SK-N-MC (cell line): ENCODE data around the gene FAT2.
"Not testable (repeated sequence)": the region's sequence is repeated elsewhere in the genome, so short reads cannot be mapped to it uniquely, and the experiment has no call there.

ENCODE experiments used
- DNase-seq: peaks from one replicate; pipeline ENCODE4 v3.0.0-alpha.2; 2011; ENCODE audit warnings: low read depth, low spot score
- H3K27ac ChIP-seq: fragments of 200-600 bp; sonication (generic); 2 replicates; pipeline ENCODE4 v1.5.1; 2016; ENCODE audit warnings: mixed run types
- H3K36me3 ChIP-seq: fragments of 200-600 bp; sonication (generic); 2 replicates; pipeline ENCODE4 v1.6.1; 2017; ENCODE audit warnings: antibody characterized with exemption, low read length, mixed read lengths; ENCODE audit not compliant: insufficient read depth
- H3K4me3 ChIP-seq: fragments of 200-600 bp; sonication (generic); 2 replicates; pipeline ENCODE4 v1.5.1; 2016
- H3K9ac ChIP-seq: fragments of 200-600 bp; sonication (generic); 2 replicates; pipeline ENCODE4 v1.8.0; 2017; ENCODE audit warnings: mixed run types, mixed read lengths; ENCODE audit not compliant: insufficient read length
- H3K9me3 ChIP-seq: fragments of 200-600 bp; sonication (generic); 2 replicates; pipeline ENCODE4 v1.6.1; 2017; ENCODE audit warnings: low read depth, mild to moderate bottlenecking, antibody characterized with exemption, low read length, moderate library complexity, mixed read lengths
- EZH2 ChIP-seq: fragments of 200-600 bp; sonication (generic); IDR thresholded peaks from one replicate; pipeline ENCODE4 v1.6.1; 2017; ENCODE audit warnings: antibody characterized with exemption
- FOXP2 ChIP-seq: optimal IDR thresholded peaks from 2 replicates; pipeline ENCODE3; 2011; ENCODE audit warnings: mild to moderate bottlenecking, moderate library complexity; ENCODE audit not compliant: insufficient read depth; ENCODE audit errors: extremely low read length, control extremely low read depth
- POLR2AphosphoS5 ChIP-seq: IDR thresholded peaks from 2 replicates; pipeline ENCODE4 v1.6.1; 2012; ENCODE audit warnings: mild to moderate bottlenecking, low read depth, low read length, borderline replicate concordance

The FAT2 gene

GRCh38 chr5:151580858-151581257 is 10.3 kb downstream of the FAT2 start:
- Histone ChIP-seq H3K9me3 (no peaks in the 10 kb centered on the region), H3K4me3 (no peak overlapping the region), H3K36me3 (no peaks in the 10 kb centered on the region), H3K9ac (no peak overlapping the region), H3K27ac (no peak overlapping the region)
- TF ChIP-seq FOXP2 (no peak), POLR2AphosphoS5 (no peak), EZH2 (no peak)
- DNase-seq: no peak

DNA sequence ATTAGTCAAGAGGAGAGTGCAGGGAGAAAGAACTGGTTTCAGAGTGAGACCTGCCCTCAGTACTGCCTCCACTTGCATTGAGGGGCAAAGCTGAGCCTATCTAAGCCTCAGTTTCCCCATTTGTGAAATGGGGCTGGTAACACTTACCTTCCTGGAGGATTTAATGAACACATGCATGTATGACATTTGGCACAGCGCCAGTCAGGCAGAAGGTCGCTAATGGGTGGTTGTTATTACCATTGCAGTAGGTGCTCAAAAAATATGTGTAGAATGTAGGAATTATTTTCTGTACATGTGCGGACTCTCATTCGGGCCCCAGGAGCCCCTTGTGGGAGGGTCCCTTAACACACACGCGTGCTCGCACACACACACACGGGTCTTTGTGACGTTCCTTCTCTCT is 10.9 kb downstream of the FAT2 start:
- H3K9ac ChIP-seq: no peak overlapping the region
- no peaks in the 10 kb centered on the region for H3K36me3 ChIP-seq
- H3K4me3 ChIP-seq: no peak overlapping the region
- no peak overlapping the region for H3K27ac ChIP-seq
- TF ChIP-seq POLR2AphosphoS5 (no peak), EZH2 (no peak), FOXP2 (no peak)
- H3K9me3 ChIP-seq: no peaks in the 10 kb centered on the region
- no peak for DNase-seq

DNA sequence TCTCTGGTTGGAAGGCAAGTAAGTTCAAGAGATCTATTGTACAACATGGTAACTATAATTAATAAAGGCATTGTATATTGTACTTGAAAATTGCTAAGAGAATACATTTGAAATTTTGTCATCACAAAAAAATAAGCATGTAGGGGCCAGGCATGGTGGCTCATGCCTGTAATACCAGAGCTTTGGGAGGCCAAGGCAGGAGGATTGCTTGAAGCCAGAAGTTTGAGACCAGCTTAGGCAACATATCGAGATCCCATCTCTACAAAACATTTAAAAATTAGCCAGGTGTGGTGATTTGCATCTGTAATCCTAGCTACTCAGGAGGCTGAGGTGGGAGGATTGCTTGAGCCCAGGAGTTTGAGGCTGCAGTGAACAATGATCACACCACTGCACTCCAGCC is 12.0 kb downstream of the FAT2 start:
- H3K27ac ChIP-seq, DNase-seq, H3K36me3 ChIP-seq, H3K9me3 ChIP-seq, H3K9ac ChIP-seq, H3K4me3 ChIP-seq: not testable (repeated sequence)

DNA sequence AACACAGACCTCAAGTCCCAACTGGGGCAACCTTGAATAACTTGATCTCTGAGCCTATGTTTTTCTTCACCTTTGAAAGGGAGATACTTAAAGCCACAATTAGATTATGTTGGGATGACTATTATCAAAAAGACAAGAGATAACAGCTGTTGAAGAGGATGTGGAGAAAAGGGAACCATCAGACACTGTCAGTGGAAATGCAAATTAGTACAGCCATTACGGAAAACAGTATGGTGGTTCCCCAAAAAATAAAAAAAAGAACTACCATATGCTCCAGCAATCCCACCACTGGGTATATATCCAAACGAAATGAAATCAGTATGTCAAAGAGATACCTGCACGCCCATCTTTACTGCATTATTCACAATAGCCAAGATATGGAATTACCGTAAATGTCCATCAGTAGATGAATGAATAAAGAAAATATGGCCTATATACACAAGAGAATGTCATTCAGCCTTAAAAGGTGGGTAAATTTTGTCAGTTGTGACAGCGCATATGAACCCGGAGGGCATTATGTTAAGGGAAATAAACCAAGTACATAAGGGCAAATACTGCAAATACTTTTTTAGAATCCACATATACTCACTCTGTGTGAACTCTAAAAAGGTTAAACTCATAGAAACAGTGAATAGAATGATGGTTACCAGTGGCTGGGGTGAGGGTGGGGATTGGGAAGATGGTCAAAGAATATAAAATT is 12.7 kb downstream of the FAT2 start:
- Histone ChIP-seq H3K27ac (no peak overlapping the region), H3K9me3 (no peaks in the 10 kb centered on the region), H3K36me3 (no peaks in the 10 kb centered on the region), H3K9ac (no peak overlapping the region), H3K4me3 (no peak overlapping the region)
- TF ChIP-seq POLR2AphosphoS5 (no peak), EZH2 (no peak), FOXP2 (no peak)
- no peak for DNase-seq

GRCh38 chr5:151577566-151577965 is 13.6 kb downstream of the FAT2 start:
- TF ChIP-seq POLR2AphosphoS5 (no peak), EZH2 (no peak), FOXP2 (no peak)
- no peak for DNase-seq
- no peak overlapping the region for H3K9ac ChIP-seq
- H3K4me3 ChIP-seq: no peak overlapping the region
- no peaks in the 10 kb centered on the region for H3K36me3 ChIP-seq
- no peak overlapping the region for H3K27ac ChIP-seq
- H3K9me3 ChIP-seq: no peaks in the 10 kb centered on the region

- H3K27ac ChIP-seq: no peak overlapping the region
- H3K4me3 ChIP-seq: no peak overlapping the region
- H3K36me3 ChIP-seq: no peaks in the 10 kb centered on the region
- no peak for TF ChIP-seq EZH2
- no peak for TF ChIP-seq POLR2AphosphoS5
- TF ChIP-seq FOXP2: no peak
- DNase-seq: no peak
- no peak overlapping the region for H3K9ac ChIP-seq
- no peaks in the 10 kb centered on the region for H3K9me3 ChIP-seq
These were observed 16.6 kb downstream of the FAT2 start for GRCh38 chr5:151574444-151574996.

GRCh38 chr5:151572657-151573368 is 18.3 kb downstream of the FAT2 start:
- H3K9ac ChIP-seq: no peak overlapping the region
- H3K27ac ChIP-seq: no peak overlapping the region
- H3K36me3 ChIP-seq: no peaks in the 10 kb centered on the region
- TF ChIP-seq EZH2 (no peak), POLR2AphosphoS5 (no peak), FOXP2 (no peak)
- no peak overlapping the region for H3K4me3 ChIP-seq
- DNase-seq: no peak
- no peaks in the 10 kb centered on the region for H3K9me3 ChIP-seq

DNA sequence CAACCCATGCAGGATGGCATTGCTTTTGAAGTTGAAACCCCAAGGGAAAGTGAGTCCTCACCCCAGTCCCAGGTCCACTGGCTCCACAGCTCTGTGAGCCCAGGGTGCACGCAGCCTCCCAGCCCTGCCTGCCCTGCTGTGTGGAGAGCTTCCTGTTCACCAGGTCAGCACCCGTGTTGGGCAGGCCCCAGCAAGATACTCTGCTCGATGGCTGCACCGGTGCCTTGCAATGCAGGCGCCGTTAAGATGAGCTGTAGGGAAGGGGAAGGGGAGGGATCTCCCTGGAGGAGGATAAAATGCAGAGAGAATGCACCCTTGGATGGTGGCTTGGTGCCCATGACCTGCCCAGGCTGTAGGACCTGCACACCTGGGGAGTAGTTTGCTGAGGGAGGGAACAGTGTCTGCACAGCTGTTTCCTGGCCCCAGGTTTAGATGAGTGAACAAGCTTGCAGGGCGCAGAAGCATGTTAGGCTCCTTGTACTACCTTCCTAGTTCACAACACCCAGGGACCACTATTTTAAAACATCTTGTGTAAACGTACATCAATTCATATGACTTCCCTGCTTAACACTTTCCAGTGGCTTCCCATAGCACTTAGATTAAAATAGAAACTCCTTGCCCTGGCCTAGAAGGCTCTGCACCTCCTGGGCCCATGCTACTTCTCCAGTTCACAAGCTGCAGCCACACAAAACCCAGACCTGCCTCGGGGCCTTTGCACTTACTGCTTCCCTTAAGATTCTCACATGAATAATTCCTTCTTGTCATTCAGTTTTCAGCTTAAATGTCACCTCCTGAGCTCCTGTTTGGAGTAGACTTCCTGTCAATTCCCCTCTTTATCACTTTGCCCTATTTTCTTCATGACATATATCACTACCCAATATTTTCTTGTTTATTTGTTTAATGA is 19.6 kb downstream of the FAT2 start:
- no peak overlapping the region for H3K4me3 ChIP-seq
- no peaks in the 10 kb centered on the region for H3K9me3 ChIP-seq
- H3K27ac ChIP-seq: no peak overlapping the region
- DNase-seq: no peak
- no peaks in the 10 kb centered on the region for H3K36me3 ChIP-seq
- no peak overlapping the region for H3K9ac ChIP-seq
- TF ChIP-seq EZH2: no peak
- no peak for TF ChIP-seq FOXP2
- TF ChIP-seq POLR2AphosphoS5: no peak
